SK-N-SH (cell line): ENCODE results near the gene SMCO4. TPM values are rescaled to one million over a fixed set of nuclear protein-coding genes. Genes with fewer than 3 reads are reported as not detected.
"Not testable (repeated sequence)": the region's sequence is repeated elsewhere in the genome, so short reads cannot be mapped to it uniquely, and the experiment has no call there.

ENCODE experiments used
- CTCF ChIA-PET: fragments of 300-600, 350-600 bp; formaldehyde crosslinking; extraction: SDS; loops from one replicate; lab custom pipeline; 2021; lab: Yijun Ruan, JAX
- POLR2A ChIA-PET: fragments of 350-600 bp; sonication (Branson Sonifier 250); formaldehyde crosslinking; extraction: SDS; loops from one replicate; lab custom pipeline; 2020; ENCODE audit warnings: antibody characterized with exemption, inconsistent platforms; lab: Yijun Ruan, JAX
- DNase-seq: peaks from one replicate; pipeline ENCODE4 v3.0.0; 2012
- H2AFZ ChIP-seq: fragments of 200-600 bp; sonication (generic); 2 replicates; pipeline ENCODE4 v1.8.1; 2016; ENCODE audit warnings: antibody characterized with exemption, mild to moderate bottlenecking, low read depth
- H3F3A ChIP-seq: fragments of 200-600 bp; sonication (generic); replicated peaks from 2 replicates; pipeline ENCODE3; 2016; ENCODE audit warnings: antibody characterized with exemption, mild to moderate bottlenecking; ENCODE audit not compliant: insufficient read depth
- H3K27ac ChIP-seq, 2 experiments: fragments of 200-500 bp in 1 of 2; fragments of 200-600 bp in 1 of 2; sonication (Bioruptor generic) in 1 of 2; sonication (generic), shearing (Covaris generic) in 1 of 2; 2 replicates each; pipeline versions ENCODE4 v1.5.1 to v1.6.1; 2014 to 2016; ENCODE audit warnings: low read depth in 2 of 2, inconsistent platforms in 1 of 2, low read length in 1 of 2, mild to moderate bottlenecking in 1 of 2, mixed read lengths in 1 of 2
- H3K27me3 ChIP-seq: fragments of 200-600 bp; sonication (generic), shearing (Covaris generic); 2 replicates; pipeline ENCODE4 v1.6.1; 2016; ENCODE audit warnings: mixed run types; ENCODE audit not compliant: insufficient read depth
- H3K36me3 ChIP-seq, 2 experiments: fragments of 200-500 bp in 1 of 2; fragments of 200-600 bp in 1 of 2; sonication (Bioruptor generic) in 1 of 2; sonication (generic) in 1 of 2; replicated peaks in 1 of 2; 2 replicates each; pipeline versions ENCODE3 to v1.5.1; 2014 to 2016; ENCODE audit warnings: low read length in 1 of 2, mild to moderate bottlenecking in 1 of 2; ENCODE audit not compliant: insufficient read depth in 2 of 2, control insufficient read depth in 1 of 2
- H3K4me1 ChIP-seq, 2 experiments: fragments of 200-500 bp in 1 of 2; fragments of 200-600 bp in 1 of 2; sonication (Bioruptor generic) in 1 of 2; sonication (generic), shearing (Covaris generic) in 1 of 2; 2 replicates each; pipeline versions ENCODE4 v1.5.1 to v1.6.1; 2014 to 2016; ENCODE audit warnings: low read depth in 1 of 2, low read length in 1 of 2, mixed run types in 1 of 2; ENCODE audit not compliant: insufficient read depth in 2 of 2, control insufficient read depth in 1 of 2
- H3K4me2 ChIP-seq: fragments of 200-600 bp; sonication (generic), shearing (Covaris generic); 2 replicates; pipeline ENCODE4 v1.6.1; 2017; ENCODE audit warnings: mixed run types
- H3K4me3 ChIP-seq, 2 experiments: fragments of 200-500 bp in 1 of 2; fragments of 200-600 bp in 1 of 2; sonication (Bioruptor generic) in 1 of 2; sonication (generic), shearing (Covaris generic) in 1 of 2; 2 replicates each; pipeline versions ENCODE4 v1.5.1 to v1.8.1; 2014 to 2016; ENCODE audit warnings: low read depth in 2 of 2, inconsistent platforms in 1 of 2, low read length in 1 of 2, mild to moderate bottlenecking in 1 of 2, mixed read lengths in 1 of 2, moderate library complexity in 1 of 2
- H3K79me2 ChIP-seq: fragments of 200-600 bp; sonication (generic); 2 replicates; pipeline ENCODE4 v1.8.1; 2017; ENCODE audit warnings: mild to moderate bottlenecking; ENCODE audit not compliant: insufficient read depth
- H3K9ac ChIP-seq: fragments of 200-600 bp; sonication (generic); 2 replicates; pipeline ENCODE4 v1.6.1; 2017; ENCODE audit warnings: mixed run types
- H3K9me2 ChIP-seq: fragments of 200-600 bp; sonication (generic); 2 replicates; pipeline ENCODE4 v1.6.1; 2017; ENCODE audit warnings: mixed run types
- H3K9me3 ChIP-seq: fragments of 200-600 bp; sonication (generic); 2 replicates; pipeline ENCODE4 v1.6.1; 2017; ENCODE audit warnings: mixed run types, mild to moderate bottlenecking, moderate library complexity
- H4K20me1 ChIP-seq: fragments of 200-600 bp; sonication (generic); 2 replicates; pipeline ENCODE4 v1.6.1; 2017; ENCODE audit warnings: mild to moderate bottlenecking, mixed run types; ENCODE audit not compliant: insufficient read depth
- RCOR1 ChIP-seq: fragments of 150-350 bp; IDR thresholded peaks from 2 replicates; pipeline ENCODE4 v1.6.1; 2017; ENCODE audit warnings: antibody characterized with exemption, low read length
- SIN3A ChIP-seq: IDR thresholded peaks from 2 replicates; pipeline ENCODE4 v1.6.1; 2012; ENCODE audit warnings: low read depth, mild to moderate bottlenecking, low read length, moderate library complexity, borderline replicate concordance
- SMC3 ChIP-seq: IDR thresholded peaks from 2 replicates; pipeline ENCODE4 v1.6.1; 2012; ENCODE audit warnings: low read depth, low read length, improper control_type of control experiment
- WGBS: methylation state at CpG from one replicate; pipeline ENCODE4 v1.1.6; 2017; ENCODE audit warnings: low lambda C conversion rate; 5-methylcytosine and 5-hydroxymethylcytosine counted together
- polyA plus RNA-seq, 3 experiments: library from polyadenylated mRNA; depleted of rRNA; stranded (reverse); fragments of >200 nt; gene quantifications; 2 replicates each; pipeline ENCODE4 v1.2.3, GENCODE V29; 2012
- TF ChIP-seq, protein P1 (sequence below): IDR thresholded peaks from 2 replicates; pipeline ENCODE4 v1.4.0; 2012; ENCODE audit warnings: low read depth, borderline replicate concordance
- TF ChIP-seq, protein P2 (sequence below): fragments of 200-600 bp; sonication (generic); IDR thresholded peaks from 2 replicates; pipeline ENCODE4 v1.6.1; 2017; ENCODE audit warnings: antibody characterized with exemption, mild to moderate bottlenecking, moderate library complexity

SMCO4 gene
- polyA plus RNA-seq, 1 of the 3 experiments (the other 2 are of a cell fraction), result 9.0 TPM

DNA sequence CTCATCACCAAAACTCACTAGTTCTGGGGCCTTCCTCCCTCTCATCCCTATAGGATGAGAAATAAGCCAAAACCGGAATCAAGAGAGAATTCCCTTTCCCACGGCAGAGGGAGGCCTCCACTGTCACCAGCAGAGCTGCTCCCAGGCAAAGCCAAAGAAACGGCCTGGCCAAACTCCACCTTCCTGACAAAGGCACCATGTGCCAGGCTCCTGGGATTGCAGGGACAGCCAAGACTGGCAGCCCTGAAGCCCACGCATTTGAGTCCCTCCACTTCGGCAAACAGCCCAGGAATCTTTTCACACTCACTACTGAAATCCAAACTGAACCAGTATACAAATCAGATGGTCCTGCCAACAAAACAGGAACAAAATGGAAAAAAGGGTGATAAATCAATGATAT is 6.1 kb downstream of the SMCO4 start (continued):
- TF ChIP-seq RCOR1 (no peak), SMC3 (no peak)
- TF ChIP-seq, protein P1, sequence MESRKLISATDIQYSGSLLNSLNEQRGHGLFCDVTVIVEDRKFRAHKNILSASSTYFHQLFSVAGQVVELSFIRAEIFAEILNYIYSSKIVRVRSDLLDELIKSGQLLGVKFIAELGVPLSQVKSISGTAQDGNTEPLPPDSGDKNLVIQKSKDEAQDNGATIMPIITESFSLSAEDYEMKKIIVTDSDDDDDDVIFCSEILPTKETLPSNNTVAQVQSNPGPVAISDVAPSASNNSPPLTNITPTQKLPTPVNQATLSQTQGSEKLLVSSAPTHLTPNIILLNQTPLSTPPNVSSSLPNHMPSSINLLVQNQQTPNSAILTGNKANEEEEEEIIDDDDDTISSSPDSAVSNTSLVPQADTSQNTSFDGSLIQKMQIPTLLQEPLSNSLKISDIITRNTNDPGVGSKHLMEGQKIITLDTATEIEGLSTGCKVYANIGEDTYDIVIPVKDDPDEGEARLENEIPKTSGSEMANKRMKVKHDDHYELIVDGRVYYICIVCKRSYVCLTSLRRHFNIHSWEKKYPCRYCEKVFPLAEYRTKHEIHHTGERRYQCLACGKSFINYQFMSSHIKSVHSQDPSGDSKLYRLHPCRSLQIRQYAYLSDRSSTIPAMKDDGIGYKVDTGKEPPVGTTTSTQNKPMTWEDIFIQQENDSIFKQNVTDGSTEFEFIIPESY, result no peak

DNA sequence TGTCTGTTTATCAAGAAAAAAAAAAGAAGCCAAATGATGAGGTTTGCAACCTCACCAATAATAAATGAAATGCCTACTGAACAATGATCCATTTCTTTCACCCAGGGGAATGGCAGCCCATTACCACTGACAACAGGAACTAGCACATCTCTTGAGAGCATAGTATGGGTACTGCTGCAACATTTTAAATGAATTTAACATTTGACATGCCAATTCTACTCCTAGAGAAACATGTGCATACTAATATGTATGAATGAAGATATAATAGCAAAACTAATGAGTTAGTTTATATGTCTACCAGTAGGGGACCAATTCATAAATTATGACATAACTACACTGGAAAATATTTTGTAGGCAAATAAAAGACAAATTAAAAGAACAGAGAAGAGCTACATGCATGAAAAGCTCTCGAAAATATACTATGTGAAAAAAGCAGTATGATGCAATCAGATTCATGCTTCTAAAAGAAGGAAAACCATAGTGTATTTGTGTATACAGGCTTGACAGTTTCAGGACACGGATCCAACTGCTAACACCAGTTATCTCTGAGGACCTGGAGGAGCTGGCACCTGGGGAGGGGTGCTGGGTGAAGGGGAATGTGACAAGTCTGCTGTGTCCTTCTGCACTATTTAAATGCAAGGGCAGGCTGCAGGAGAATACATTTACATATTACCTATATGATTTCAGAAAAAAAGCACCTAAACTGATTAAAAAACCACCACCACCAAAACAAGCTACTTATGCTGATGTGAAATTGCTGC is 6.9 kb downstream of the SMCO4 start:
- TF ChIP-seq SIN3A, result no peak
- TF ChIP-seq, protein P2, sequence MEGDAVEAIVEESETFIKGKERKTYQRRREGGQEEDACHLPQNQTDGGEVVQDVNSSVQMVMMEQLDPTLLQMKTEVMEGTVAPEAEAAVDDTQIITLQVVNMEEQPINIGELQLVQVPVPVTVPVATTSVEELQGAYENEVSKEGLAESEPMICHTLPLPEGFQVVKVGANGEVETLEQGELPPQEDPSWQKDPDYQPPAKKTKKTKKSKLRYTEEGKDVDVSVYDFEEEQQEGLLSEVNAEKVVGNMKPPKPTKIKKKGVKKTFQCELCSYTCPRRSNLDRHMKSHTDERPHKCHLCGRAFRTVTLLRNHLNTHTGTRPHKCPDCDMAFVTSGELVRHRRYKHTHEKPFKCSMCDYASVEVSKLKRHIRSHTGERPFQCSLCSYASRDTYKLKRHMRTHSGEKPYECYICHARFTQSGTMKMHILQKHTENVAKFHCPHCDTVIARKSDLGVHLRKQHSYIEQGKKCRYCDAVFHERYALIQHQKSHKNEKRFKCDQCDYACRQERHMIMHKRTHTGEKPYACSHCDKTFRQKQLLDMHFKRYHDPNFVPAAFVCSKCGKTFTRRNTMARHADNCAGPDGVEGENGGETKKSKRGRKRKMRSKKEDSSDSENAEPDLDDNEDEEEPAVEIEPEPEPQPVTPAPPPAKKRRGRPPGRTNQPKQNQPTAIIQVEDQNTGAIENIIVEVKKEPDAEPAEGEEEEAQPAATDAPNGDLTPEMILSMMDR, result peak; percentile 9; the same call in 1 of the 2 replicates
- Histone ChIP-seq H3F3A (no peaks in the 10 kb centered on the region), H4K20me1 (no peaks in the 10 kb centered on the region), H2AFZ (no peak overlapping the region), H3K4me1 (no peaks in the 10 kb centered on the region), H3K9me2 (no peaks in the 10 kb centered on the region), H3K4me2 (no peak overlapping the region), H3K36me3 (no peaks in the 10 kb centered on the region), H3K27me3 (no peaks in the 10 kb centered on the region), H3K27ac (no peak overlapping the region), H3K9me3 (no peaks in the 10 kb centered on the region), H3K4me3 (no peak overlapping the region), H3K79me2 (0 out of 2 replicates have a peak, but pooled peaks cover 3% of the 10 kb centered on the region), H3K9ac (no peak overlapping the region)
- CTCF ChIA-PET, result interaction anchor here (0.8 to 17.1 kb wide), 5 partner anchors 9 to 308 kb away, joined by 3 to 202 read pairs (median 5); no protein-coding TSS in a partner anchor
- POLR2A ChIA-PET, result no interaction called here
- 70% methylated on average over 2 of the region's 2 CpGs for WGBS
- DNase-seq, result no peak

DNA sequence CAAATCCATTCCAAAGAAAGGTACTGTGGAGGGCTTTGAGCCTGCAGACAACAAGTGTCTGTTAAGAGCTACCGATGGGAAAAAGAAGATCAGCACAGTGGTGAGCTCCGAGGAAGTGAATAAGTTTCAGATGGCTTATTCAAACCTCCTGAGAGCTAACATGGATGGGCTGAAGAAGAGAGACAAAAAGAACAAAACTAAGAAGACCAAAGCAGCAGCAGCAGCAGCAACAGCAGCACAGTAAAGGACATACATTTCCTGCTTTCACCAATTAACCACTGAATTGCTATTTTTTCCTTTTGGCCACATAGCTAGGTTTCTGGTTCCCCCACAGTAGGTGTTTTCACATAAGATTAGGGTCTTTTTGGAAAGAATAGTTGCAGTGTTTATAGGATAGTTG is 7.6 kb downstream of the SMCO4 start:
- H3K4me1 ChIP-seq, H3K4me3 ChIP-seq, H3K9ac ChIP-seq, H3K27me3 ChIP-seq, DNase-seq, H3F3A ChIP-seq, H3K27ac ChIP-seq, H3K36me3 ChIP-seq, H3K9me2 ChIP-seq, H3K4me2 ChIP-seq, POLR2A ChIA-PET, H4K20me1 ChIP-seq, H3K79me2 ChIP-seq, H3K9me3 ChIP-seq, H2AFZ ChIP-seq: not testable (repeated sequence)
- 90% methylated on average over 2 of the region's 2 CpGs for WGBS
- CTCF ChIA-PET, result interaction anchor here (17.1 kb wide), 1 partner anchor 299 kb away, joined by 202 read pairs; no protein-coding TSS in a partner anchor
